Measurements from ENCODE around the gene ATP13A5. TPM values are rescaled to one million over a fixed set of nuclear protein-coding genes. Genes with fewer than 3 reads are reported as not detected.

Gene ATP13A5
- total and polyA plus RNA-seq, 2 of the 8 experiments (the other 6 are each of a cell fraction or from before 2014, with no cell fraction given) = not detected

DNA sequence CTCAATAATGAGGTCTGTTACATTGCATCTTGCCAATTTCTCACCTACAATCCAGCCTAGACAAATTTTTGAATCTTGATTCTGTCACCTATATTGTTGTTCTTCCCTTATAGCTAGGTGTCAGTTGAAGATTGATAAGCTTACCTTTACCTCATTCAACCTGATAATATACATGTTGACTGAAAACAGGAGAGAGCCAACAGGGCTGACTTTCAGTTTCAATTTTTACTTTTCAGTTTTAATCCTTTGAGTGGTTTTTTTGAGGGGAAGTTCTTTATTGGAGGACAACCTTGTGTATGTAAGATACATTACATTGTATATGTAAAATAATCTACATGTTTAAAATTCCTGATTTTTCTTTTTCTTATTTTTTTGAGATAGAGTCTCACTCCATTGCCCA lies 5.8 kb downstream of the ATP13A5 start:
- TF ChIP-seq EP300 (IDR thresholded peaks at IDR 0.05; ENCODE audit: borderline replicate concordance in 1 of 2, low read depth in 2 of 2, low read length in 2 of 2) (no peak), SP1 (IDR thresholded peaks at IDR 0.05; ENCODE audit: low read depth, low read length) (no peak), TBP (IDR thresholded peaks at IDR 0.05; ENCODE audit: low read depth, low read length) (no peak), CEBPB (IDR thresholded peaks at IDR 0.05; ENCODE audit: low read depth, low read length) (no peak), FOSL1 (IDR thresholded peaks at IDR 0.05; ENCODE audit: insufficient read depth, low read depth, low read length) (no peak), KDM5A (IDR thresholded peaks at IDR 0.05; ENCODE audit: low read length) (no peak), GABPA (IDR thresholded peaks at IDR 0.05; ENCODE audit: borderline replicate concordance, insufficient read depth, low read length) (no peak), RFX5 (IDR thresholded peaks at IDR 0.05; ENCODE audit: borderline replicate concordance, low read depth, low read length) (no peak), BRCA1 (IDR thresholded peaks at IDR 0.05; ENCODE audit: low read depth, low read length) (no peak), ZNF274 (IDR thresholded peaks at IDR 0.05; ENCODE audit: borderline replicate concordance, extremely low read depth, low read length) (no peak)
- TF ChIP-seq, protein P1, sequence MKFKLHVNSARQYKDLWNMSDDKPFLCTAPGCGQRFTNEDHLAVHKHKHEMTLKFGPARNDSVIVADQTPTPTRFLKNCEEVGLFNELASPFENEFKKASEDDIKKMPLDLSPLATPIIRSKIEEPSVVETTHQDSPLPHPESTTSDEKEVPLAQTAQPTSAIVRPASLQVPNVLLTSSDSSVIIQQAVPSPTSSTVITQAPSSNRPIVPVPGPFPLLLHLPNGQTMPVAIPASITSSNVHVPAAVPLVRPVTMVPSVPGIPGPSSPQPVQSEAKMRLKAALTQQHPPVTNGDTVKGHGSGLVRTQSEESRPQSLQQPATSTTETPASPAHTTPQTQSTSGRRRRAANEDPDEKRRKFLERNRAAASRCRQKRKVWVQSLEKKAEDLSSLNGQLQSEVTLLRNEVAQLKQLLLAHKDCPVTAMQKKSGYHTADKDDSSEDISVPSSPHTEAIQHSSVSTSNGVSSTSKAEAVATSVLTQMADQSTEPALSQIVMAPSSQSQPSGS (IDR thresholded peaks at IDR 0.05; ENCODE audit: low read length) = no peak
- TF ChIP-seq, protein P2, sequence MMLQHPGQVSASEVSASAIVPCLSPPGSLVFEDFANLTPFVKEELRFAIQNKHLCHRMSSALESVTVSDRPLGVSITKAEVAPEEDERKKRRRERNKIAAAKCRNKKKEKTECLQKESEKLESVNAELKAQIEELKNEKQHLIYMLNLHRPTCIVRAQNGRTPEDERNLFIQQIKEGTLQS (IDR thresholded peaks at IDR 0.05; ENCODE audit: insufficient read depth, low read depth, low read length) = no peak
- H4K5ac ChIP-seq (ENCODE audit: insufficient read length, low read depth, low read length) = no peak overlapping the region
- no peaks in the 10 kb centered on the region for H3K27me3 ChIP-seq (replicated peaks in 1 of 4; ENCODE audit: control insufficient read depth in 3 of 4, extremely low read depth in 1 of 4, insufficient read depth in 3 of 4, low read length in 3 of 4)
- no peak overlapping the region for H3K18ac ChIP-seq (ENCODE audit: extremely low read depth, low read length)
- ChIA-PET CTCF (ENCODE audit: partially characterized antibody) (interaction anchor here (1.8 kb wide), 1 partner anchor 60 kb away, joined by 4 read pairs; no protein-coding TSS in a partner anchor), POLR2A (ENCODE audit: partially characterized antibody) (no interaction called here)
- no peak overlapping the region for H2BK120ac ChIP-seq (replicated peaks; ENCODE audit: low read depth, low read length)
- H2BK20ac ChIP-seq (ENCODE audit: low read length) = no peak overlapping the region
- H2BK12ac ChIP-seq (ENCODE audit: low read depth, low read length) = no peak overlapping the region
- no peak overlapping the region for H3K4me3 ChIP-seq (ENCODE audit: extremely low read depth in 1 of 4, insufficient read depth in 2 of 4, low read depth in 3 of 4, low read length in 4 of 4)
- H3K4ac ChIP-seq (replicated peaks; ENCODE audit: insufficient read length, low read depth, low read length) = no peak overlapping the region
- no peak overlapping the region for H2BK5ac ChIP-seq (ENCODE audit: low read depth, low read length)
- DNase-seq (ENCODE audit: low read depth in 1 of 2, low spot score in 2 of 2) (no peak), FAIRE-seq (no peak)
- H3K14ac ChIP-seq (ENCODE audit: insufficient read length) = no peak overlapping the region
- H3K36me3 ChIP-seq (ENCODE audit: control insufficient read depth in 2 of 4, insufficient read depth in 4 of 4, low read length in 3 of 4) = no peaks in the 10 kb centered on the region
- H4K8ac ChIP-seq (ENCODE audit: extremely low read depth, insufficient read depth, low read length) = no peak overlapping the region
- H4K91ac ChIP-seq (replicated peaks; ENCODE audit: insufficient read length, low read length) = no peak overlapping the region
- H3K79me1 ChIP-seq (ENCODE audit: low read depth, low read length) = no peaks in the 10 kb centered on the region
- no peak overlapping the region for H2AK5ac ChIP-seq (ENCODE audit: low read depth, low read length)
- H3K9ac ChIP-seq (replicated peaks in 1 of 4; ENCODE audit: extremely low read depth in 1 of 4, low read depth in 3 of 4, low read length in 3 of 4) = no peak overlapping the region
- H3K27ac ChIP-seq (ENCODE audit: low read depth, low read length) = no peak overlapping the region
- H3K4me1 ChIP-seq (replicated peaks in 1 of 4; ENCODE audit: control insufficient read depth in 3 of 4, insufficient read depth in 4 of 4, low read length in 3 of 4) = peaks cover 0 to 2% (median 0%) of the 10 kb centered on the region in 4 experiments; a peak in 1 of 7 replicates
- H3K23me2 ChIP-seq (ENCODE audit: low read depth, low read length) = no peaks in the 10 kb centered on the region; the same call in 1 of the 2 replicates
- no peak overlapping the region for H3K56ac ChIP-seq (replicated peaks; ENCODE audit: insufficient read length, low read depth, low read length)
- H2BK15ac ChIP-seq (ENCODE audit: low read length) = no peak overlapping the region
- H3K79me2 ChIP-seq (ENCODE audit: control insufficient read depth in 1 of 2, insufficient read depth in 2 of 2, low read length in 2 of 2) = no peaks in the 10 kb centered on the region
- H4K20me1 ChIP-seq (replicated peaks in 1 of 2; ENCODE audit: control insufficient read depth in 1 of 2, insufficient read depth in 2 of 2, low read length in 2 of 2) = no peaks in the 10 kb centered on the region
- no peak overlapping the region for H3K4me2 ChIP-seq (ENCODE audit: insufficient read depth in 1 of 2, low read depth in 2 of 2, low read length in 2 of 2)
- H3K23ac ChIP-seq (ENCODE audit: insufficient read length) = no peak overlapping the region
- H2AFZ ChIP-seq (ENCODE audit: low read length) = no peak overlapping the region
- no peaks in the 10 kb centered on the region for H3K9me3 ChIP-seq (ENCODE audit: insufficient read depth in 2 of 2, low read depth in 1 of 2, low read length in 1 of 2)
